Measurements from ENCODE around the gene KCNIP4.

KCNIP4 gene

DNA sequence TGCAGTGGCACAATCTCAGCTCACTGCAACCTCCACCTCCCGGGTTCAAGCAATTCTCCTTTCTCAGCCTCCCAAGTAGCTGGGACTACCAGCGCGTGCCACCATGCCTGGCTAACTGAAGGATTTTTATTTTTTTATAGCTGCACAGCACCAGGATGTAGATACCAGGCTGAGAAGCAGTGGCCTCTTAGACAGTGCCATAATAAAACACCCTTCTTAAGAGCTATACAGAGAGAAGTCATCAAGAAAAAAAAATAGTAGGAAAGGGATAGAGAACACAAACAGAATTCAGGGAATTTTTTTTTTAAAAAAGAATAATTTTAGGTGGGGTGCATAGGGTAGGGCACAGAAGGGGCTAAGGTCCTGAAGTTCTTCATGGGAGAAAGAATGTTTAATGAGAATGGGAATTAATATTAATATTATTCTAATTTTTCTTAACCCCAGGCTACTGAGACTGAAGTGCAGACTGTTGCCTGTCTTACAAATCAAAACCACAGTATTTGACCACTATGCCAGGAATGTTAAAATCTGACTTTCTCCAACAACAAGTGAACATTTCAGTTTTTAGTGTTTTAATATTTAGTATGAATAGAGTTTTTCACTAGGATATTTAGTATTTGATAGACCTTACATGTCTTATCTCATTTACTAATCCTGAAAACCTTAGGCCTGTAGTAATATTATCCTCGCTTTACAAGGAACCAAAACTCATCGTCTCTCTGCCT lies 146.7 kb downstream of the KCNIP4 start:
- TF ChIP-seq, protein P1, sequence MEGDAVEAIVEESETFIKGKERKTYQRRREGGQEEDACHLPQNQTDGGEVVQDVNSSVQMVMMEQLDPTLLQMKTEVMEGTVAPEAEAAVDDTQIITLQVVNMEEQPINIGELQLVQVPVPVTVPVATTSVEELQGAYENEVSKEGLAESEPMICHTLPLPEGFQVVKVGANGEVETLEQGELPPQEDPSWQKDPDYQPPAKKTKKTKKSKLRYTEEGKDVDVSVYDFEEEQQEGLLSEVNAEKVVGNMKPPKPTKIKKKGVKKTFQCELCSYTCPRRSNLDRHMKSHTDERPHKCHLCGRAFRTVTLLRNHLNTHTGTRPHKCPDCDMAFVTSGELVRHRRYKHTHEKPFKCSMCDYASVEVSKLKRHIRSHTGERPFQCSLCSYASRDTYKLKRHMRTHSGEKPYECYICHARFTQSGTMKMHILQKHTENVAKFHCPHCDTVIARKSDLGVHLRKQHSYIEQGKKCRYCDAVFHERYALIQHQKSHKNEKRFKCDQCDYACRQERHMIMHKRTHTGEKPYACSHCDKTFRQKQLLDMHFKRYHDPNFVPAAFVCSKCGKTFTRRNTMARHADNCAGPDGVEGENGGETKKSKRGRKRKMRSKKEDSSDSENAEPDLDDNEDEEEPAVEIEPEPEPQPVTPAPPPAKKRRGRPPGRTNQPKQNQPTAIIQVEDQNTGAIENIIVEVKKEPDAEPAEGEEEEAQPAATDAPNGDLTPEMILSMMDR (IDR thresholded peaks at IDR 0.05) = no peak
- H3K27ac Mint-ChIP-seq = no peak overlapping the region
- no peak for DNase-seq
- H3K9me3 Mint-ChIP-seq = no peaks in the 10 kb centered on the region
- no peaks in the 10 kb centered on the region for H3K27me3 Mint-ChIP-seq (ENCODE audit: low read depth, poor library complexity)
- H3K36me3 Mint-ChIP-seq (ENCODE audit: low read depth) = no peaks in the 10 kb centered on the region
- H3K4me3 Mint-ChIP-seq = no peak overlapping the region
- H3K4me1 Mint-ChIP-seq = no peaks in the 10 kb centered on the region

- TF ChIP-seq, protein P1 (IDR thresholded peaks at IDR 0.05) = no peak
- no peak for DNase-seq
- H3K9me3 Mint-ChIP-seq = no peaks in the 10 kb centered on the region
- H3K36me3 Mint-ChIP-seq (ENCODE audit: low read depth) = no peaks in the 10 kb centered on the region
- H3K4me1 Mint-ChIP-seq = no peaks in the 10 kb centered on the region
- no peak overlapping the region for H3K27ac Mint-ChIP-seq
- no peak overlapping the region for H3K4me3 Mint-ChIP-seq
- no peaks in the 10 kb centered on the region for H3K27me3 Mint-ChIP-seq (ENCODE audit: low read depth, poor library complexity)
Observed at GRCh38 chr4:21795091-21795490, 153.5 kb downstream of the KCNIP4 start.

DNA sequence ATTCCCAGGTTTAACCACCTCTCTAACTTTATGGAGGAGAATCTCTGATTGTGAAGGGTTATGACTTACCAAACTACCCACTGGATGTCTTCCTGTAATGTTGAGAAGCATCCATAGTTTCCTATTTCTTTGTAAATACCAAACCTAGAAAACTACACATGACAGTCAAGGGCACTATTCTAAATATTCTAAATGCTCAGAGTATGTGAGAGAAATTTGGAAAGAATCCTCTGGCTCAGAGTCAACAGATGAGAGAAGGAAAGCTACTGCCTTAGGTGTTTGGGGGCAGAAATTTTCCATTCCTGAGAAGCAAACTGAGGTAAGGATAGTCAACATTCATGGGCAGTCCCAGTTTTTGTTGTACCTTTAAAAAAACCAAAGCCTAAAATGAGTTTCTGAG lies 155.8 kb downstream of the KCNIP4 start:
- TF ChIP-seq, protein P1 (IDR thresholded peaks at IDR 0.05) = no peak
- H3K4me3 Mint-ChIP-seq = no peak overlapping the region
- H3K27ac Mint-ChIP-seq = no peak overlapping the region
- H3K9me3 Mint-ChIP-seq = no peaks in the 10 kb centered on the region
- no peaks in the 10 kb centered on the region for H3K27me3 Mint-ChIP-seq (ENCODE audit: low read depth, poor library complexity)
- H3K4me1 Mint-ChIP-seq = no peaks in the 10 kb centered on the region
- no peaks in the 10 kb centered on the region for H3K36me3 Mint-ChIP-seq (ENCODE audit: low read depth)
- no peak for DNase-seq

- no peak for DNase-seq
- Mint-ChIP-seq H3K4me3 (no peak overlapping the region), H3K4me1 (no peaks in the 10 kb centered on the region), H3K9me3 (no peaks in the 10 kb centered on the region), H3K36me3 (ENCODE audit: low read depth) (no peaks in the 10 kb centered on the region), H3K27ac (no peak overlapping the region), H3K27me3 (ENCODE audit: low read depth, poor library complexity) (no peaks in the 10 kb centered on the region)
- TF ChIP-seq, protein P1 (IDR thresholded peaks at IDR 0.05) = peak; percentile 71
Observed at GRCh38 chr4:21790438-21791029, 158.0 kb downstream of the KCNIP4 start.

DNA sequence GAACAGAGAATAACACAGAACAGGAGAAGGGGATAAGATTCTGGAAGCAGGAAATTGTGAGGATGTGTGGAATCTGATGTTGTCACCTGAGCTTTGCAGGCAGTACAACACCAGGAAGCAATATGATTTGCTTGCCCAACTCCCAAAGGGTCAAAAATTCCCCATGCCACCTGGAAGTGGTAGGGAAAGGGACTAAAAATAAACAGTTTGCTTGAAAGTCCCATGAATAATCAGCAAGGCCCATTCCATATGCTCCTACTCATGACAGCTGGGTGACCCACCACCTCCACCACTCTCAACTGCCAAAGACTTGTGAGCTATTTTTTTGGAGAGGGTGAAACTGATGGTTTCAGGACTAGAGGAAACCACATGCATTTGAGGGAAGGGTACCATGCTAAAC lies 168.4 kb downstream of the KCNIP4 start:
- Mint-ChIP-seq H3K4me3 (no peak overlapping the region), H3K4me1 (no peaks in the 10 kb centered on the region), H3K27ac (no peak overlapping the region), H3K36me3 (ENCODE audit: low read depth) (no peaks in the 10 kb centered on the region), H3K27me3 (ENCODE audit: low read depth, poor library complexity) (peaks cover 7% of the 10 kb centered on the region), H3K9me3 (peaks cover 4% of the 10 kb centered on the region)
- DNase-seq = no peak
- TF ChIP-seq, protein P1 (IDR thresholded peaks at IDR 0.05) = no peak

DNA sequence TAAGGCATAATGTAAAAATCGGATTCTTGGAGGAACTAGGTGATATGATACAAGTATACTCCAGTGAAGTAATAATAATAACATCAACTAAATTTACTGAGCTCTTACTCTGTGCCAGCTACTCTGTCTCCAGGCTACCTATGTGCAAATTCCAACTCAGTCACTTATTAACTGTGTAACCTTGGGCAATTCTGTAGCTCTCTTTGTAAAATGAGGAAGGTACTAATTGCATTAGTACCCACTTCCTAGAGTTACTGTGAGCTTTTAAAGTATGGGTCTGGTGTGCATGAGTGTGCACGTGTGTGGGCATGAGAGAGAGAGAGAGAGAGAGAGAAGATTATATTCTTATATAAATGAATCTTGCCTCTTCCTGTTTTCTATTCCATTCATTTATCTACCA lies 169.9 kb downstream of the KCNIP4 start:
- TF ChIP-seq, protein P1 (IDR thresholded peaks at IDR 0.05) = no peak
- Mint-ChIP-seq H3K27me3 (ENCODE audit: low read depth, poor library complexity) (peaks cover 13% of the 10 kb centered on the region), H3K27ac (no peak overlapping the region), H3K4me1 (no peaks in the 10 kb centered on the region), H3K4me3 (no peak overlapping the region), H3K36me3 (ENCODE audit: low read depth) (no peaks in the 10 kb centered on the region), H3K9me3 (peaks cover 4% of the 10 kb centered on the region)
- no peak for DNase-seq

Data from nephron progenitor cell (in vitro differentiated cells).